Caco-2 (cell line): ENCODE results near the gene RRP1. TPM values are rescaled to one million over a fixed set of nuclear protein-coding genes. Genes with fewer than 3 reads are reported as not detected.

Source experiments
- BruUV-seq: library from RNA; stranded (reverse); fragments of 400-500 nt; replicated peaks from 2 replicates; lab custom pipeline; 2021; lab: Mats Ljungman, UMichigan
- CTCF ChIA-PET: fragments of 300-600 bp; sonication (Branson Sonifier 250); formaldehyde crosslinking; loops from one replicate; lab custom pipeline; 2022; ENCODE audit warnings: antibody characterized with exemption; lab: Charles Lee
- POLR2A ChIA-PET: fragments of 300-600 bp; sonication (Branson Sonifier 250); formaldehyde crosslinking; loops from one replicate; lab custom pipeline; 2022; ENCODE audit warnings: antibody characterized with exemption; lab: Charles Lee
- DNase-seq, 2 experiments: peaks; one replicate each; pipeline versions ENCODE4 v3.0.0 to v3.0.0-alpha.2; 2020 to 2022
- H3K27me3 ChIP-seq: replicated peaks from 2 replicates; pipeline ENCODE4 v1.6.0; 2011; ENCODE audit warnings: low read length; ENCODE audit not compliant: control insufficient read depth, insufficient read depth
- H3K36me3 ChIP-seq: 2 replicates; pipeline ENCODE4 v1.5.1; 2011; ENCODE audit warnings: low read length; ENCODE audit not compliant: control insufficient read depth, insufficient read depth
- H3K4me1 ChIP-seq: fragments of 250-450 bp; sonication (Bioruptor Pico); 2 replicates; pipeline ENCODE4 v1.5.1; 2020; ENCODE audit warnings: mild to moderate bottlenecking
- H3K4me3 ChIP-seq: 2 replicates; pipeline ENCODE4 v1.5.1; 2011; ENCODE audit warnings: low read depth, mild to moderate bottlenecking, control low read depth, low read length
- H3K9me3 ChIP-seq: fragments of 250-450 bp; sonication (Bioruptor Pico); 2 replicates; pipeline ENCODE4 v1.5.1; 2020; ENCODE audit warnings: mild to moderate bottlenecking, moderate library complexity
- H3K27ac Mint-ChIP-seq: one replicate; pipeline ENCODE4 v1.8.0; 2022; ENCODE audit warnings: mixed read lengths; ENCODE audit not compliant: unreplicated experiment
- H3K27me3 Mint-ChIP-seq: one replicate; pipeline ENCODE4 v1.8.0; 2022; ENCODE audit warnings: mixed read lengths; ENCODE audit not compliant: insufficient read depth, unreplicated experiment
- H3K36me3 Mint-ChIP-seq: one replicate; pipeline ENCODE4 v1.8.0; 2022; ENCODE audit warnings: mild to moderate bottlenecking, mixed read lengths; ENCODE audit not compliant: insufficient read depth, unreplicated experiment
- H3K4me1 Mint-ChIP-seq: one replicate; pipeline ENCODE4 v1.8.0; 2022; ENCODE audit warnings: low read depth, mixed read lengths; ENCODE audit not compliant: unreplicated experiment
- H3K4me3 Mint-ChIP-seq: one replicate; pipeline ENCODE4 v1.8.0; 2022; ENCODE audit warnings: mild to moderate bottlenecking, moderate library complexity, mixed read lengths; ENCODE audit not compliant: unreplicated experiment
- H3K9me3 Mint-ChIP-seq: one replicate; pipeline ENCODE4 v1.8.0; 2022; ENCODE audit warnings: mixed read lengths; ENCODE audit not compliant: unreplicated experiment
- intact Hi-C: fragments of 100-400 bp; cut with micrococcal nuclease; formaldehyde crosslinking; loops from one replicate; pipeline ENCODE4 v1.10.0; 2022; ENCODE audit not compliant: unreplicated experiment
- total RNA-seq: library from RNA; stranded (reverse); gene quantifications from 2 replicates; pipeline ENCODE4 v1.2.3, GENCODE V29; 2022
- TF ChIP-seq, protein P1 (sequence below), 2 experiments: fragments of 200-600 bp in 1 of 2; IDR thresholded peaks; 1 replicate in 1 of 2; 2 replicates in 1 of 2; pipeline versions ENCODE4 v1.5.1 to v1.8.0; 2011 to 2022; ENCODE audit warnings: antibody characterized with exemption in 1 of 2, control low read depth in 1 of 2, inconsistent platforms in 1 of 2, low read depth in 1 of 2, low read length in 1 of 2, mild to moderate bottlenecking in 1 of 2, moderate library complexity in 1 of 2; ENCODE audit not compliant: insufficient read depth in 1 of 2, severe bottlenecking in 1 of 2, unreplicated experiment in 1 of 2

Gene RRP1
- total RNA-seq, 1 experiment from 2014 or later: 52.8 TPM

DNA sequence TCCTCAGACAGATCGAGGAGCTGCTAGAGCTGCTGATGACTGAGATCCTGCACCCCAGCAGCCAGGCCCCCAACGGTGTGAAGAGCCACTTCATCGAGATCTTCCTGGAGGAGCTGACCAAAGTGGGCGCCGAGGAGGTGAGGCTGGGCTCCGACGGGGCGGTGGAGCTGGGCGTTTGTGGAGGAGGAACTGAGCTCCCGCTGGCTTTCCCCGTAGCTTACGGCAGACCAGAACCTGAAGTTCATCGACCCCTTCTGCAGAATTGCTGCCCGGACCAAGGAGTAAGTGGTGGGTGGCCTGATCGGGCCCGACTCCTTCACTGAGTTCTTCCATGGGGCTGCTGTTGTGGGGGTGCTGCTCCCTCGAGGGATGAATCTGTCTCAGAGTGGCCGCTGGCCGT is 8.0 kb downstream of the RRP1 start:
- no peaks in the 10 kb centered on the region for H3K27me3 ChIP-seq
- Mint-ChIP-seq H3K36me3 (peaks cover 88% of the 10 kb centered on the region), H3K9me3 (no peaks in the 10 kb centered on the region), H3K4me1 (no peaks in the 10 kb centered on the region), H3K4me3 (no peak overlapping the region), H3K27me3 (no peaks in the 10 kb centered on the region), H3K27ac (no peak overlapping the region)
- no peak for DNase-seq
- H3K4me3 ChIP-seq: no peak overlapping the region
- no TSS peak for BruUV-seq
- CTCF ChIA-PET: no interaction called here
- POLR2A ChIA-PET: no interaction called here
- intact Hi-C loops: no loop called here
- H3K9me3 ChIP-seq: no peaks in the 10 kb centered on the region
- TF ChIP-seq, protein P1, sequence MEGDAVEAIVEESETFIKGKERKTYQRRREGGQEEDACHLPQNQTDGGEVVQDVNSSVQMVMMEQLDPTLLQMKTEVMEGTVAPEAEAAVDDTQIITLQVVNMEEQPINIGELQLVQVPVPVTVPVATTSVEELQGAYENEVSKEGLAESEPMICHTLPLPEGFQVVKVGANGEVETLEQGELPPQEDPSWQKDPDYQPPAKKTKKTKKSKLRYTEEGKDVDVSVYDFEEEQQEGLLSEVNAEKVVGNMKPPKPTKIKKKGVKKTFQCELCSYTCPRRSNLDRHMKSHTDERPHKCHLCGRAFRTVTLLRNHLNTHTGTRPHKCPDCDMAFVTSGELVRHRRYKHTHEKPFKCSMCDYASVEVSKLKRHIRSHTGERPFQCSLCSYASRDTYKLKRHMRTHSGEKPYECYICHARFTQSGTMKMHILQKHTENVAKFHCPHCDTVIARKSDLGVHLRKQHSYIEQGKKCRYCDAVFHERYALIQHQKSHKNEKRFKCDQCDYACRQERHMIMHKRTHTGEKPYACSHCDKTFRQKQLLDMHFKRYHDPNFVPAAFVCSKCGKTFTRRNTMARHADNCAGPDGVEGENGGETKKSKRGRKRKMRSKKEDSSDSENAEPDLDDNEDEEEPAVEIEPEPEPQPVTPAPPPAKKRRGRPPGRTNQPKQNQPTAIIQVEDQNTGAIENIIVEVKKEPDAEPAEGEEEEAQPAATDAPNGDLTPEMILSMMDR (IDR thresholded peaks at IDR 0.05; ENCODE audit: insufficient read depth in 1 of 2, low read depth in 1 of 2, low read length in 1 of 2, severe bottlenecking in 1 of 2, unreplicated experiment in 1 of 2): no peak
- peaks cover 5% of the 10 kb centered on the region for H3K36me3 ChIP-seq
- H3K4me1 ChIP-seq: no peaks in the 10 kb centered on the region

DNA sequence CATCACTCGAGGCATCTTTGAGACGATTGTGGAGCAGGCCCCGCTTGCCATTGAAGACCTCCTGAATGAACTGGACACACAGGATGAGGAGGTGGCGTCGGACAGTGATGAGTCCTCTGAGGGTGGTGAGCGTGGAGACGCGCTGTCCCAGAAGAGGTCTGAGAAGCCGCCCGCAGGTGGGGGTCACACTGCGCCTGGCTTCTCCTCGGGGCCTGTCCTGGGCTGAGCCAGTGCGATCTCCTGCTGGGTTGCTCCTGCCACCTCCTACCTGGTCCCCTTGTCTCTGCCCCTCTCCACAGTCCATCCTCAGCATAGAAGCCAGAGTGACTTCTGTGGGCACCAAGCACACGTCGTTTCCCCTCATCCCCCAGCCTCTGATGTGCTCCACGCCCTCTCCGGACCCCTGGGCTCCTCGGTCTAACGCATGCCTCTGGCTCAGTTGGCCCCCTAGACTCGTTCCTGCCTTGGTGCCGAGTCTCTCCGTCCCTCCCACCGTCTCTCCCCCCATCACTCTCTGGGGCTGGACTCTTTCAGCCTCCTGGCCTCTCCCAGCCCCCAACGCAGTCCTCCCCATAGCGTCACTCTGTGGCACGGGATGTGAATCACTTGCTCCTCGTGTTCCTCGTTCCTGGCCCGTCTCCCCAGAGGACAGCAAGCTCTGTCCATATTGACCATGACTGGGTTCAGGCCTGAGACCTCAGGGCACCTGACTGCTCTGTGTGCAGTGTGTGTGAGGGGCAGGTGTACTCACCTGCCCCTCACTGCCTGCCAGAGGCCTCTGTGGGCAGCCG is 8.7 kb downstream of the RRP1 start:
- TF ChIP-seq, protein P1 (IDR thresholded peaks at IDR 0.05; ENCODE audit: insufficient read depth in 1 of 2, low read depth in 1 of 2, low read length in 1 of 2, severe bottlenecking in 1 of 2, unreplicated experiment in 1 of 2): no peak
- no peak overlapping the region for H3K27ac Mint-ChIP-seq
- no TSS peak for BruUV-seq

DNA sequence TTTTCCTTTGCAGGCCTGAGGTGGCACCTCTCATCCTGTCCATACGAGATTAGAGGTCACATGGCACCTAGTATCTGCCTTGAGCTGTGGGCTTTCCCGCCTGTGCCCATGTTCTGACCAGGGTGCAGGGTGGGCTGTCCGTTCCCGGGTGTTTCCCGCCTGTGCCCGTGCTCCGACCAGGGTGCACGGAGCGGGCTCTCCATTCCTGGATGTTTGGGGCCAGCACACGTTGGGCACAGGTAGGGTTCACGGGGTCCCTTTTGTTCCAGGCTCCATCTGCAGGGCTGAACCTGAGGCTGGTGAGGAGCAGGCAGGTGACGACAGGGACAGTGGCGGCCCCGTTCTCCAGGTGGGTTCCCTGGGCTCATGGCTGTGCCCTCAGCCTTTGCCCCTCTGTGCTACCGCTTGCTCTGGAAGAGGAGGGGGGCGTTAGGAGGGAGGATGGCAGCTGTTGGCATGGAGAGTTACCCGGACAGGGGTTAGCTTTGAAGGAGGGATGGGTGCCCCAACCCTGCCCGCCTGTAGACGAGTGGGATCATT is 10.0 kb downstream of the RRP1 start:
- no peaks in the 10 kb centered on the region for H3K9me3 Mint-ChIP-seq
- H3K4me3 Mint-ChIP-seq: no peak overlapping the region
- ChIA-PET POLR2A (no interaction called here), CTCF (interaction anchor here (0.6 kb wide), 1 partner anchor 660 kb away, joined by 3 read pairs; no protein-coding TSS in a partner anchor)
- no TSS peak for BruUV-seq
- H3K27ac Mint-ChIP-seq: no peak overlapping the region
- H3K27me3 Mint-ChIP-seq: no peaks in the 10 kb centered on the region
- Histone ChIP-seq H3K4me3 (no peak overlapping the region), H3K9me3 (no peaks in the 10 kb centered on the region), H3K4me1 (no peaks in the 10 kb centered on the region), H3K36me3 (peaks cover 5% of the 10 kb centered on the region), H3K27me3 (no peaks in the 10 kb centered on the region)
- peaks cover 82% of the 10 kb centered on the region for H3K36me3 Mint-ChIP-seq
- H3K4me1 Mint-ChIP-seq: no peaks in the 10 kb centered on the region
- intact Hi-C loops: no loop called here
- no peak for DNase-seq
- TF ChIP-seq, protein P1 (IDR thresholded peaks at IDR 0.05; ENCODE audit: insufficient read depth in 1 of 2, low read depth in 1 of 2, low read length in 1 of 2, severe bottlenecking in 1 of 2, unreplicated experiment in 1 of 2): no peak

More for the DNA sequence above, 8.7 kb downstream of the RRP1 start:
- Mint-ChIP-seq H3K36me3 (peaks cover 87% of the 10 kb centered on the region), H3K27me3 (no peaks in the 10 kb centered on the region), H3K4me3 (no peak overlapping the region), H3K9me3 (no peaks in the 10 kb centered on the region), H3K4me1 (no peaks in the 10 kb centered on the region)
- Histone ChIP-seq H3K4me3 (no peak overlapping the region), H3K27me3 (no peaks in the 10 kb centered on the region), H3K4me1 (no peaks in the 10 kb centered on the region), H3K36me3 (peaks cover 5% of the 10 kb centered on the region), H3K9me3 (no peaks in the 10 kb centered on the region)
- intact Hi-C loops: no loop called here
- ChIA-PET CTCF (no interaction called here), POLR2A (no interaction called here)
- DNase-seq: no peak
